NCI-H510A treated with DMSO at 0.1 percent for 48 hours (cell line): ENCODE data around the gene SPECC1L.

Experiments used
- DNase-seq: peaks from one replicate; lab custom pipeline; 2025; lab: John Stamatoyannopoulos, UW

The SPECC1L gene

GRCh38 chr22:24366701-24367100 lies 96.1 kb downstream of the SPECC1L start:
- DNase-seq = no peak

GRCh38 chr22:24367841-24368240 lies 97.2 kb downstream of the SPECC1L start:
- DNase-seq = no peak

DNA sequence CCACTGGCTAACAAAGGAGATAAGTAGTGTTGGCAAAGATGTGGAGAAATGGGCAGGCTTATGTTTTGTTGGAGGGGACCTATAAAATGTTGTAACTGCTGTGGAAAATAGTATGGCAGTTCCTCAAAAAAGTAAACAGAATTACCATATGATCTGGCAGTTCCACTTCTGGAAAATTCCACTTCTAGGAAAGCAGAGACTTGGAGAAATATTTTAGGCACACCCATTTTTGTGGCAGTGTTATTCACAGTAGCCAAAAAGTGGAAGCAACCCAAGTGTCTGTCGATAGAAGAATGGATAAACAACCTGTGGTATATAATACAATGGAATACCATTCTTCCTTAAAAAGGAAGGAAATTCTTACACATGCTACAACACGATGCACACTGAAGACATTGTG lies 99.8 kb downstream of the SPECC1L start:
- DNase-seq = no peak

DNA sequence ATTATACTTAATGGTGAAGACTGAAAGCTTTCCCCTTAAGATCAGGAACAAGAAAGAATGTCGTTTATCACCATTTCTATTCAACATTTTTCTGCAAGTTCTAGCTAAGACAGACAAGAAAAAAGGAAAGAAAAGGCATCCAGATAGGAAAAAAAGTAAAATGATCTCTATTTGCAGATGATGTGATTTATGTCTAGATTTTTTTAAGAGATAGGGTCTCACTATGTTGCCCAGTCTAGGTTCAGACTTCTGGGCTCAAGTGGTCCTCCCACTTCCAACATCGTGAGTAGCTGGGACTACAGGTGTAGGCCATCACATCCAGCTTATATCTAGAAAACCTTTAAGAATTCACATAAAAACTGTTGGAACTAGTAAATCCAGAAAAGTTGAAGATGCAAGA lies 105.4 kb downstream of the SPECC1L start:
- DNase-seq = no peak

GRCh38 chr22:24376586-24376985 lies 106.0 kb downstream of the SPECC1L start:
- no peak for DNase-seq

- DNase-seq = no peak
Measured at GRCh38 chr22:24379536-24379935, 108.9 kb downstream of the SPECC1L start.

GRCh38 chr22:24380220-24380904 lies 109.7 kb downstream of the SPECC1L start:
- DNase-seq = no peak

DNA sequence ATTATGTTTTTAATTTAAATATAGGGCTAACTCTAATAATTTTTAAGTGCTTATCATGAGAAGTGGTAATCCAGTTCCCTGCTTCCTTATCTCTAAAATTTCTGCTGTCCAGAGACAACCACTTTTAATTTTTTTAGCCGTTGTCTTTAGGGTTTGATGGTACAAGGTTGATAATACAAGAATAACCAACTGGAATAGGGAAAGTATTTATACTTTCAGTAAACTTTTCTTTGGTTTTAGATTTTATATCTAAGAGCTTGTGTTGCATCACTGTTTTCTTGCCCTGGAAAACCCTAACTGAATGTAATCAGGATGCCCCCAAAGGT lies 110.2 kb downstream of the SPECC1L start:
- no peak for DNase-seq

- no peak for DNase-seq
Measured at GRCh38 chr22:24383061-24383460, 112.4 kb downstream of the SPECC1L start.

- no peak for DNase-seq
Measured at GRCh38 chr22:24384131-24384530, 113.5 kb downstream of the SPECC1L start.

DNA sequence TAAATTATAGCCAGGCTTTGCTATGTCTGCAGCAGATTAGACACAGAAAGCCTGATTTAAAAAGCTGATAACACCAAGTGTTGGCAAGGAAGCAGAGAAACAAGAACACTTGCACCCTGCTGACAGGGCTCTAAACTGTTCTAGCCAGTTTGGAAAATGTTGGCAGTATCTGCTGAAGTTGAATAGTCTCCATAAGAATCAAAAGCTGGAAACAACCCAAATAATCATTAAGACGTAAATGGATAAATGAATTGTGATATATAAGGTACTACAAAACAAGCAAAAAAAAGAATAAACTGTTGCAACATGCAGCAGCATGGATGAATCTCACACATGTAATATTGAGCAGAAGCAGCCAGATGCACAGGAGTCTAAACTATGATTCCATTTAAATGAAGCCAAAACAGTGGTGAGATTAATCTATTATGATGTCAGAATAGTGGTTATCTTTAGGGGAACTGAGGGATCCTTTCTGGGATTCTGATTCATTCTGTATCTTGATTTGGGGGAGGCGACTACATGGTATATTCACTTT lies 116.4 kb downstream of the SPECC1L start:
- no peak for DNase-seq

DNA sequence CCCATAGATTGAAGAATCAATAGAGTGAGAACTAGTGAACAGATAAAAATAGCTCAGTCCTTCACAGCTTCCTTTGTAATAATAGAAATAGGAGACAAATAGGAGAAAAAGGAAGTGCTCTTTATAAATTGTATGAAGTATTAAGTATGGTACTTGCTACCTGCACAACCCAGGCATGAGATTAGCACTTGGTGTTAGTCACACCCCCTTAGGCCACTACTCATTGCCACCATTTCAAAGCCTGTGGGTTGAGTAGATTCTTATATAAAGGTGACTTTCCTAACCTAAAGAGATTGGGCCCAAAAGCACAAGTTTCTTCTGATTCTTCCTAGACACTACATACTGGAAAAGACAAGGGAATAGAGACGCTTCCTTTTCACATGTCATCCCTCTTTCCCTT lies 119.0 kb downstream of the SPECC1L start:
- DNase-seq = no peak

GRCh38 chr22:24390156-24390555 lies 119.5 kb downstream of the SPECC1L start:
- DNase-seq = no peak

- no peak for DNase-seq
Measured at GRCh38 chr22:24390576-24390975, 119.9 kb downstream of the SPECC1L start.

- no peak for DNase-seq
Measured at GRCh38 chr22:24391836-24392217, 121.2 kb downstream of the SPECC1L start.

DNA sequence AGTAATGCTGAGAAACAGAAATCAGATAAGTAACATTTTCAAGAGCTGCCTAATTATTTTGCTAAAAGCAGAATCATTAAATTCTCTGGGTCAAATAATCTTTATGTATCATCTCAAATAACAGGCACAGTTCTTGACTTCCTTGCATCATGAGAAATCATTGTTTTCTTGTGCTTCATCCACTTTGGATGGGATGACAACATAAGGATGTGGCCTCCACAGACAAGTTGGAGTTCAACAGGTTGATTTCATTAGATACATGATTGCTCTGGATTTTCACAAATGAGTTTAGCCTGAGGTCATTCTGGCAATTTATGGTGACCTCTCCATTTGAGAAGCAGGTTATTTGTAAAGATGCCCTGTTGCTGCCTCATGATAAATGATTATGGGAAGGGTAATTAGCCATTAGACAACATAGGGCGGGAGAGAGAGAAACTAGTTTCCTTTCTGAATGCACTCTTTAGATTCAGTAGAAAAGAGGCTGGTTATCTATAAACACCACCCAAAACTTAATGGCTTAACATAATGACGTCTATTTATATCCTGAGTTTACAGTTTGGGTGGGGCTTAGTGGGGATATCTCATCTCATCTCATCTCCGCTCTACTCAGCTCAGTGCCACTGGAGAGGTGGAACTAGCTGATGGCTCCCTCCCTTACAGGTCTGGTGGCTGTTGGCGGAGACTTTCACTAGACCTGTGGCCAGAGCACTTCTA lies 121.7 kb downstream of the SPECC1L start:
- DNase-seq = no peak

GRCh38 chr22:24393012-24393559 lies 122.5 kb downstream of the SPECC1L start:
- no peak for DNase-seq

- no peak for DNase-seq
Measured at GRCh38 chr22:24393848-24394247, 123.2 kb downstream of the SPECC1L start.

- no peak for DNase-seq
Measured at GRCh38 chr22:24394254-24394653, 123.6 kb downstream of the SPECC1L start.

DNA sequence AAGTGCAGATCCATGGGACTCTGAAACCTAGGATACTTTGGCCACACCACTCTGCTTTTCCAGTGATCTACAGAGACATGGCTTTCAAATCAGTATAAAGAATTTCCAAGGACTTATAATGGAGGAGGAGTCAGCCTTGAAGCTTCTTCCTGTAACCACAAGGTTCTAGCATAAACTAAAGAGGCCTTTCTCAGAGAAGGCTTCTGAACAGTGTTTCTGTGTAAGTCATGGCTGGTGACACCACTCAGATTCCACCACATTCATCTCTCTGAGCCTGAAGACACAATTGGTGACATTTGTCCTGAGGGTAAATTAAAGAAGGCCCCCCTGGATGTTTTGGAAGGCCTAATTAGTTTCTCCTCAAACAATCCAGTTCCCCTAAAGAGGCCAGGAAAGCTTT lies 127.8 kb downstream of the SPECC1L start:
- DNase-seq = no peak

DNA sequence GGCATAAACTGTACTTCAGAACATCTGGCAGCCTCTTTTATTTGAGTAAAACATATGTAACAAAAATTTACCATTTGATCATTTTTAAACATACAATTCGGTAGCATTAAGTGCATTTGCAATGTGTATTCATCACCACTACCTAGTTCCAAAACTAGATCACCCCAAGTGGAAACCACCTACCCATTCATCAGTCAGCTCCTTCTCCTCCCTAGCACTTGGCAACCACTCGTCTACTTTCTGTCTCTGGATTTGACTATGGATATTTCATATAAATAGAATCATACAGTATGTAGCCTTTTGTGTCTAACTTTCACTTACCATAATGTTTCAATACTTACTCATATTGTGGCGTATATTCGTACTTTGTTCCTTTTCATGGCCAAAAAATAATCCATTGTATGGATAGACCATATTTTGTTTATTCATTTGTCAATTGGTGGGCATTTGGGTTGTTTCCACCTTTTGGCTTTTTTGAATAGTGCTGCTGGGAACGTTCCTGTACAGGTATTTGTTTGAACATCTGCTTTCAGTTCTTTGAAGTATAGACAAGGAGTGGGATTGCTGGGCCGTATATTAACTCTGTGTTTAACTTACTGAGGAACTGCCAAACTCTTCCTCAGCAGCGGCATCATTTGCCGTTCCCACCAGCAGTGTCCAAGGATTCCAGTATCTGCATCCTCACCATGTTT lies 129.5 kb downstream of the SPECC1L start:
- no peak for DNase-seq

- no peak for DNase-seq
Measured at GRCh38 chr22:24400726-24401596, 130.3 kb downstream of the SPECC1L start.
